HG03571 (cell line): ENCODE data around the gene LCORL.
"Not testable (repeated sequence)": the region's sequence is repeated elsewhere in the genome, so short reads cannot be mapped to it uniquely, and the experiment has no call there.

ENCODE experiments used
- ATAC-seq: cut with Tn5 transposase; IDR thresholded peaks from one replicate; pipeline ENCODE4 v1.9.1; 2021; ENCODE audit not compliant: unreplicated experiment

Gene LCORL

GRCh38 chr4:18020671-18021469 is 685 bp downstream of the LCORL start:
- ATAC-seq, result peak; percentile 15

DNA sequence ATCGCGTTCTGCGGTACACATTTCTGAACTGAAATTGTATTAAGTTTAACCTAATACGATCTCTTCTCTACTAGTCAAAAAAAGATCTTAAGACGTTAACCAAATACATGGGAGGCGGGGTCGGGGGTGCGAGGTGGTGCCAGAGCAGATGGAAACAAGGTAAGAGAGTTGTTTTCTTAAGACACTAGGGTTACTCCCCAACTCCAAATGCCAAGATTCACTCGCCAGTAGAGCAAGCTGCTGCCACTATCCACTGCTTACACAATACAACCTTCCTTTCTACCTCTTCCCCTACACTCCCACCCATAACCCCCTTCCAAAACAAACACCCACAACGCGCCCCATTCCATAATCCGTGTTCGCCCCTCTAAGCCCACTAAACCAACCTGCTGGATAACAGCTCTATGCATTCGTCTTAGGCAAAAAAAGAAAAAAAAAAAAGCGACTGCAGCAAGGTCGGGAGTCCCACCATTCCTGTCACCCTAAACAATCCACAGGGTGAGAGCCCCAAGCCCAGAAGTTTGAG is 1.3 kb downstream of the LCORL start:
- ATAC-seq, result no peak

DNA sequence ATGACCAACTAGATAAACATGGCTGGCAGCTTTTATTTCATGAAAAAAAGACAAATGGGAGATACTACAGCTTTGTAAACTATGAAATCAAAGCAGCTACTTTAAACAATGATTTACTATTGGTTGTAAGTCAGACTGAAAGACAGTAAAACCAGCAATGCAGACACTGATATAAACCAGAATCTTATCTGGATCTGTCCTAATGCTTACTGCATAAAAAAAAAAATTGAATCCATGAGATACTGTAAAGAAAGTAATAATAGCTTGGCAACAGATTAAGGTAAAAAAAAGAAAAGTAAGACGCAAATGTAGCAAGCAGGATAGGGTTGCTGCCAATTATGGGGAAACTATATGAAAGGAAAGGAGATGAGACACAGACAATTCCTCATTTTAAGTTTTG is 7.3 kb downstream of the LCORL start:
- ATAC-seq, result no peak

DNA sequence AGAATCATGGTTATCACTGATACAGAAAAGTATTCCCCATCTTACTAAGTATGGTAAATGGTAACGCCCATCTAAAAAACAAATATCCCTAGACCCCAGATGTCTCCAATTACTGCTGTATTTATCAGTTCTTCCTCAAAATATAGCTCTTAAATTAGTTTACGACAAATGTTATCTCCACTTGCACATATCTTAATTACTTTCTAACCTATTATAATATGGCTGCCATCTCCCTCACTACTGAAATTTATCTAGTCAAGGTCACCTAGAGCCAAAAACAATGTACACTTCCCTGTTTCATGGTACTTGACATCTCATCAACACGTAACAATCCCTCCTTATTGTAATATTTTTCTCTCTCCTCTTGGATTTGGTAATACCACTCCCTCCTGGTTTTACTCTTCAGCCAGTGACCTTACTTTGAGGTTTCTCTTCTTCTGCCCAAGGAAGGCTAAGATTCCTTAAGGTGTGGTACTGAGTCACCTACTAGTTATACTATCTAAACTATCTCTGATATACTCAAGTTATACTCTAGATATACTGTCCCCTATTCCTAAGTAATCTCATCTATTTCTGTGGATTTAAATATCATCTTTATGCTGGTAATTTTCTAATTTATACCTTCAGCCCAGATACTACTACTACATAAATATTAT is 8.6 kb downstream of the LCORL start:
- no peak for ATAC-seq

GRCh38 chr4:18012134-18012806 is 9.3 kb downstream of the LCORL start:
- no peak for ATAC-seq

DNA sequence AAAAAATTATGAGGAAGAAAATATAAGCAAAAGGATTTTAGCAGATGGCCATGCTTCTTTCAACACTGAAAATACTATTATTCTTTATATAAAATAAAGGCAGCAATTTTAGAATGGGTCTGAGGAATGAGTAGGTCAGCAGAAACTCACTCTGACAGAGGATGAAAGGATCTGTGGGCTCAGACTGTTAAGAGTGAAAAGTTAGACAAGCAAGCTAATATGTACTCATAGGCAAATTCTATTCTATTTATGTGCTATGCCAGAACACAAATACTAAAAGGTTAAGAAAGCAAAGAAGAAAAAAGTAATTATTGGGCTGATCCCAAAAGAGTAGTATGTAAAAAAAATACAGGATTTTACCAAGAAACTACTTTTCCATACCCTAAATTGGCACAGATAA is 13.9 kb downstream of the LCORL start:
- ATAC-seq, result no peak

GRCh38 chr4:18006432-18006831 is 15.1 kb downstream of the LCORL start:
- ATAC-seq, result not testable (repeated sequence)

GRCh38 chr4:17997129-17997528 is 24.4 kb downstream of the LCORL start:
- no peak for ATAC-seq

DNA sequence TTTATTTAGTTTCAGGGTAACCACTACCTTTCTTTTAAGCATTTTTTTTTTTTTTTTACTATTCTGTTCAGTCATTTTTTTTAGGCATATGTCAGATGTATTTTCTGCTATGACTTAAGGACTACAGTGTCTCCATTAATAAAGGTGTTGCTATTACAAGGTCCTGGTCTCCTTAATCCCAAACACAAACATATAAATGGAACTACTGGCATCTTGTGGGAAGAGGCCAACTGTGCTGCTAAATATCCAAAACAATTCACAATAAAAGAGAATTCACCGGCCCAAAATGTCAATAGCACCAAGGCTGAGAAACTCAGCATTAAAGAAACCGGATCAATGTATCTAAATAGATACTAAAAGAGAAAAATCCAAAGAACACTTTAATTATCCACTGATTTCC is 26.4 kb downstream of the LCORL start:
- no peak for ATAC-seq

DNA sequence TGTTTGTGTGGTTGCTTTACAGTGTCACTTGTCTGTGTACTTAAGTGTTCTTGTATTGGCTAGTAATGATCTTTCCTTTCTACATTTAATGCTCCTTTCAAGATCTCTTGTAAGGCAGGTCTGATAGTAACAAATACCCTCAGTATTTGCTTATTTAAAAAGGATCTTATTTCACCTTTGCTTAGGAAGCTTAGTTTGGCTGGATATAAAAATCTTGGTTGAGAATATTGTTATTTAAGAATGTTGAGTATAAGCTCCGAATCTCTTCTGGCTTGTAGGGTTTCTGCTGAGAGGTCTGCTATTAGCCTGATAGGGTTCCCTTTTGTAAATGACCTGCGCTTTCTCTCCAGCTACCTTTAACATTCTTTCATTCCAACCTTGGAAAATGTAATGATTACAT is 35.7 kb downstream of the LCORL start:
- ATAC-seq, result no peak

- ATAC-seq, result no peak
Observed at GRCh38 chr4:17981063-17981462, 40.5 kb downstream of the LCORL start.

- no peak for ATAC-seq
Observed at GRCh38 chr4:17968721-17969120, 52.8 kb downstream of the LCORL start.

DNA sequence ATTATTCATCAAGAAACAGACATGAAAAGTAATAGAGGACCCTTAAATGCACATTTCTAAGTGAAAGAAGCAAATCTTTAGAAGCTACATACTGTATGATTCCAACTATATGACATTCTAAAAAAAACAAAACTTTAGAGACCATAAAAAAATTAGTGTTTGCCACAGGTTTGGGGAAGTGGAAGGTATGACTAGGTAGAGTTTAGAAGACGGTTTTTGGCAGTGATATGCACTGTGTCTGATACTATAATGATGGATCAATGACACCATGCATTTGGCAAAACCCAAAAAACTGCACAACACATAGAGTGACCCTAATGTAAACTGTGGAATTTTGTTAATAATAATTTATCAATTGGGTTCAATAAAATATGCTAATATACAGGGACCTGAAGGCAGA is 54.5 kb downstream of the LCORL start:
- no peak for ATAC-seq

DNA sequence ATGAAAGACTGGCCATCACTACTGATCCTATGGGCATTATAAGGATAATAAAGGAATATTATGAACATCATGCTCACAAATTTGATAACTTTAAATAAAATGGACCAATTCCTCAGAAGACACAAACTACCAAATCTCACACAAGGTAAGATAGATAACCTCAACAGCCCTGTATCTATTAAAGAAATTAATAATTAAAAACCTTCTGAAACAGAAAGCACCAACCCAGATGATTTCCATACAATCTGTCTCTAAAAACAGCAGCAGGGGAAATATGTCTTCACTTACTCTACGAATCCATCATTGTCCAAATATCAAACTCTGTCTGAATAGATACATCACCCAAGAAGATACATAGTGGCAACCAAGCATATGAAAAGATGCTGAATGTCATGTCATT is 55.2 kb downstream of the LCORL start:
- ATAC-seq, result no peak

DNA sequence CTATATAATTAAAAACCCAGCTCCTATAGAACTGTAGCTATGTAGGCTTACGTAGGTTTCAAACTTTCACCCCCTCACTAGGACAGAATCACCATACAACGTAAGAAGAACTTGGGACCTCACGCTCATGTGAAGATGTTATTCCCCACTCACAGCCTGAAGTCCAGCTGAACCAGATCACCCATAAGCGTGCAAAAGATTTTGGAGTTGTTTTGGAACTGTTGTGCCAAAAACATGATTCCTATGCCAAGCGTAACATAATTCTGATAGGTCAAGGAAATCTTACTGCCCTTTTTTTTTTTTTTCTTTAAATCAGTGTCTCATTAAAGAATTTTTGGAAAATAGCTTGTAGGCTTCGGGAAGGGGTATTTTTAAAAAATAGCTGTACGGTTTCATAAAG is 57.0 kb downstream of the LCORL start:
- ATAC-seq, result no peak

DNA sequence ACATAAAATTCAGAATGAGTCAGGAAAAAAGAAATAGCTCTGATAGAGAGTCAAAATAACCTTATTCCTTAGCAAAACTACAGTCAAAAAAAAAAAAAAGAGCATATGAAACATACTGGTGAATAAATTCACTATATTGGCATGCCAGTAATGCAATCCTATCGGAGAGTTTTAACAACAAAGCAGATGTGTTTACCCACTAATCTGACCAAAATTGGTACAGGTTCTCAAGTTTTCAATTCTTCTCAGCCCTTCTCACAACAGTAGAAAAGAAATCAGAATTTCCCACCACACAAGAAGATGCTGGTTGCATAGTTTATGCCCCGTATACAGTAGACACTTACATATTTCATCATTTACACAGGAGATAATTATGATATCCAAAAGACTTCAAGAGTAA is 59.4 kb downstream of the LCORL start:
- no peak for ATAC-seq

DNA sequence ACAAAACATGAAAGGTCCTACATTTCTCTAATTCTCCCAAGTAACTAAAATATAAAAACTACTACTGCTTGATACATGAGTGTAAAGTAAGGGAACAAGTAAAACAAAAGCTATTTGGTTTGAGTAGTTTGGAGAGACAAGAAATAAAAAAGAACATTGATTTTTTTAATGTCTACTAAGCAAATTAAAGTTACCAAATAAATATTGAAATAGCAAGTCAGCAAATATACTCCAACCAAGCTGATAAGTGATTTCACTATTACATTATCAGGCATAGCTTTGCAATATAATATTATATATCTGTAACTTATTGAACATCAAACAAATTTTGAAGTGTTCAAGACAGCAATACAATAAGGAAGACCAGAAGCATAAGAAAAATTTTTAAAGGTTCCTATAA is 60.3 kb downstream of the LCORL start:
- ATAC-seq, result no peak

GRCh38 chr4:17958181-17958580 is 63.4 kb downstream of the LCORL start:
- ATAC-seq, result no peak

- no peak for ATAC-seq
Observed at GRCh38 chr4:17957688-17958087, 63.9 kb downstream of the LCORL start.

DNA sequence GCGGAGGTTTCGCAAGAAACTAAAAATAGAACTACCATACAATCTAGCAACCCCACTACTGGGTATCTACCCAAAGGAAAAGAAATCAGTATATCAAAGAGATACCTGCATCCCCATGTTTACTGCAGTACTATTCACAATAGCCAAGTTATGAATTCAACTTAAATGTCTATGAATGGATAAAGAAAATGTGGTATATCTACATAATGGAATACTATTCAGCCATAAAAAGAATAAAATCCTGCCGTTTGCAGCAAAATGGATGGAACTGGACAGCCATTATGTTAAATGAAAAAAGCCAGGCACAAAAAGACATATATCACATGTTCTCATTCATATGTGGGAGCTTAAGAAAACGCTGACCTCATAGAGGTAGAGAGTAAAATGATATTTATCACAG is 65.3 kb downstream of the LCORL start:
- no peak for ATAC-seq

- no peak for ATAC-seq
Observed at GRCh38 chr4:17945303-17945702, 76.3 kb downstream of the LCORL start.

- no peak for ATAC-seq
Observed at GRCh38 chr4:17941731-17942130, 79.8 kb downstream of the LCORL start.
